Esophagus squamous epithelium (tissue), 5 donors: ENCODE results near the gene BLOC1S4. TPM values are rescaled to one million over a fixed set of nuclear protein-coding genes. Genes with fewer than 3 reads are reported as not detected.
A peak's percentile ranks its signal among the peaks of the same experiment; 100 is the strongest.

ENCODE experiments used
- DNase-seq: peaks from one replicate; lab custom pipeline; 2025; lab: John Stamatoyannopoulos, UW
- H3K27ac ChIP-seq, 4 donors: fragments of 200-600 bp; sonication (generic); one replicate each; pipeline ENCODE4 v1.5.1; 2016 to 2019; ENCODE audit warnings: mild to moderate bottlenecking in 1 of 4
- H3K27me3 ChIP-seq, 4 donors: fragments of 200-600 bp; sonication (generic); 1 replicate in 3 of 4; 2 replicates in 1 of 4; pipeline versions ENCODE4 v1.5.1 to v1.6.0; 2017 to 2021; ENCODE audit warnings: antibody characterized with exemption in 1 of 4
- H3K36me3 ChIP-seq, 3 donors: fragments of 200-600 bp; sonication (generic); one replicate each; pipeline ENCODE4 v1.5.1; 2016 to 2019
- H3K4me1 ChIP-seq, 3 donors: fragments of 200-600 bp; sonication (generic); one replicate each; pipeline ENCODE4 v1.5.1; 2017 to 2019
- H3K4me3 ChIP-seq, 4 donors: fragments of 200-600 bp; sonication (generic); 1 replicate in 3 of 4; 2 replicates in 1 of 4; pipeline ENCODE4 v1.5.1; 2016 to 2019; ENCODE audit warnings: mild to moderate bottlenecking in 2 of 4, moderate library complexity in 1 of 4
- H3K9me3 ChIP-seq, 3 donors: fragments of 200-600 bp; sonication (generic); one replicate each; pipeline ENCODE4 v1.5.1; 2016 to 2019
- CTCF ChIP-seq, 6 experiments: fragments of 450-650 bp in 4 of 6; fragments of 200-600 bp in 2 of 6; sonication (generic) in 2 of 6; IDR thresholded peaks; one replicate each; pipeline ENCODE4 v1.5.1; 2016 to 2019; ENCODE audit warnings: antibody characterized with exemption in 6 of 6, mild to moderate bottlenecking in 4 of 6, moderate library complexity in 4 of 6
- POLR2A ChIP-seq, 4 donors: fragments of 450-650 bp; IDR thresholded peaks; one replicate each; pipeline ENCODE4 v1.6.1; 2017; ENCODE audit warnings: antibody characterized with exemption in 4 of 4, mild to moderate bottlenecking in 4 of 4, moderate library complexity in 3 of 4
- WGBS, 2 donors: methylation state at CpG; one replicate each; pipeline ENCODE4 v1.1.5; 2018; 5-methylcytosine and 5-hydroxymethylcytosine counted together
- intact Hi-C: fragments of 100-400 bp; cut with DNase I; formaldehyde crosslinking; loops from one replicate; pipeline ENCODE4 v1.15.0; 2022
- total RNA-seq, 4 donors: library from RNA; depleted of rRNA; stranded (reverse); fragments of >200 nt; gene quantifications; one replicate each; pipeline ENCODE4 v1.1.0, GENCODE V29; 2016
- donor health status: DM: yes; HTN: yes; CAD: no.

Gene BLOC1S4
- total RNA-seq, 4 donors from 2014 or later = 12.4 to 19.6 (median 14.3) TPM

- peak overlapping the region in 3 of 4 donors; percentile 36 to 89 (median 87) for H3K27ac ChIP-seq
- 44 to 52% methylated on average over 12 to 13 of the region's 20 CpGs for WGBS, 2 donors
- H3K27me3 ChIP-seq = no peaks in the 10 kb centered on the region
- intact Hi-C loops = no loop called here
- peaks cover 34 to 56% (median 42%) of the 10 kb centered on the region in 3 donors for H3K4me1 ChIP-seq
- no peak for DNase-seq
- no peak overlapping the region for H3K4me3 ChIP-seq
- no peaks in the 10 kb centered on the region for H3K9me3 ChIP-seq
- H3K36me3 ChIP-seq = no peaks in the 10 kb centered on the region
- TF ChIP-seq CTCF (IDR thresholded peaks at IDR 0.05) (no peak), POLR2A (IDR thresholded peaks at IDR 0.05) (no peak)
Measured at GRCh38 chr4:6746721-6747293, 30.8 kb downstream of the BLOC1S4 start.

- no peak for TF ChIP-seq POLR2A (IDR thresholded peaks at IDR 0.05)
- no peak for TF ChIP-seq CTCF (IDR thresholded peaks at IDR 0.05)
- H3K27ac ChIP-seq = peak overlapping the region; percentile 16 to 89 (median 84)
- no peaks in the 10 kb centered on the region for H3K9me3 ChIP-seq
- no peak overlapping the region for H3K4me3 ChIP-seq
- no peaks in the 10 kb centered on the region for H3K27me3 ChIP-seq
- WGBS, 2 donors = 36 to 44% methylated on average over 6 to 7 of the region's 11 CpGs
- peaks cover 34 to 63% (median 42%) of the 10 kb centered on the region in 3 donors for H3K4me1 ChIP-seq
- no peaks in the 10 kb centered on the region for H3K36me3 ChIP-seq
- DNase-seq = no peak
- intact Hi-C loops = no loop called here
Measured at GRCh38 chr4:6747294-6748051, 31.5 kb downstream of the BLOC1S4 start.

- Histone ChIP-seq H3K36me3 (no peaks in the 10 kb centered on the region), H3K4me3 (no peak overlapping the region), H3K27me3 (no peaks in the 10 kb centered on the region), H3K9me3 (no peaks in the 10 kb centered on the region), H3K4me1 (peaks cover 34 to 71% (median 42%) of the 10 kb centered on the region in 3 donors), H3K27ac (peak overlapping the region; percentile 46 to 89 (median 84))
- WGBS, 2 donors = 83 to 84% methylated on average over 5 to 8 of the region's 9 CpGs
- no peak for DNase-seq
- intact Hi-C loops = no loop called here
- no peak for TF ChIP-seq CTCF (IDR thresholded peaks at IDR 0.05)
- no peak for TF ChIP-seq POLR2A (IDR thresholded peaks at IDR 0.05)
Measured at GRCh38 chr4:6748286-6748685, 32.3 kb downstream of the BLOC1S4 start.

- intact Hi-C loops = no loop called here
- 26 to 35% methylated on average over 6 to 8 of the region's 25 CpGs for WGBS, 2 donors
Measured at GRCh38 chr4:6749340-6750171, 33.6 kb downstream of the BLOC1S4 start.

More at GRCh38 chr4:6749340-6750171, 33.6 kb downstream of the BLOC1S4 start:
- no peaks in the 10 kb centered on the region for H3K36me3 ChIP-seq
- no peaks in the 10 kb centered on the region for H3K9me3 ChIP-seq
- DNase-seq = peak; percentile 30
- H3K27ac ChIP-seq = peak overlapping the region; percentile 74 to 89 (median 84)
- no peak for TF ChIP-seq CTCF (IDR thresholded peaks at IDR 0.05)
- TF ChIP-seq POLR2A (IDR thresholded peaks at IDR 0.05) = no peak
- no peak overlapping the region for H3K4me3 ChIP-seq
- H3K4me1 ChIP-seq = peaks cover 34 to 81% (median 42%) of the 10 kb centered on the region in 3 donors
- no peaks in the 10 kb centered on the region for H3K27me3 ChIP-seq
